ENCODE measurements around the gene ANKRD7. TPM values are rescaled to one million over a fixed set of nuclear protein-coding genes. Genes with fewer than 3 reads are reported as not detected.

Gene ANKRD7
- total and polyA plus RNA-seq, 4 donors, result 0.03 to 1.6 (median 0.55) TPM; not detected in 1

GRCh38 chr7:118281196-118281595 lies 56.7 kb downstream of the ANKRD7 start:
- H3K9me3 ChIP-seq (ENCODE audit: control insufficient read depth in 4 of 4, insufficient read depth in 3 of 4, low read length in 3 of 4), result no peaks in the 10 kb centered on the region
- no peak for DNase-seq
- no peak overlapping the region for H3K4me3 ChIP-seq
- peaks cover 0 to 5% (median 0%) of the 10 kb centered on the region in 5 donors for H3K4me1 ChIP-seq (ENCODE audit: control insufficient read depth in 5 of 5, insufficient read depth in 5 of 5, low read length in 5 of 5)
- H3K9ac ChIP-seq (ENCODE audit: insufficient read depth in 1 of 2, low read length in 2 of 2), result no peak overlapping the region
- WGBS, 2 donors, result 45 to 62% methylated on average over 3 of the region's 3 CpGs
- no peaks in the 10 kb centered on the region for H3K36me3 ChIP-seq (ENCODE audit: control insufficient read depth in 4 of 4, insufficient read depth in 4 of 4, low read length in 4 of 4)
- ATAC-seq (ENCODE audit: insufficient read depth, low FRiP score), result no peak
- H3K27ac ChIP-seq (ENCODE audit: low read depth in 1 of 2, low read length in 1 of 2), result no peak overlapping the region
- TF ChIP-seq CTCF (IDR thresholded peaks at IDR 0.05; ENCODE audit: control extremely low read depth, extremely low read depth), result no peak
- H3K27me3 ChIP-seq (ENCODE audit: control insufficient read depth in 3 of 3, insufficient read depth in 3 of 3, low read length in 2 of 3), result no peaks in the 10 kb centered on the region

- Histone ChIP-seq H3K27ac (ENCODE audit: low read depth in 1 of 2, low read length in 1 of 2) (no peak overlapping the region), H3K4me3 (no peak overlapping the region), H3K9me3 (ENCODE audit: control insufficient read depth in 4 of 4, insufficient read depth in 3 of 4, low read length in 3 of 4) (no peaks in the 10 kb centered on the region), H3K9ac (ENCODE audit: insufficient read depth in 1 of 2, low read length in 2 of 2) (no peak overlapping the region), H3K4me1 (ENCODE audit: control insufficient read depth in 5 of 5, insufficient read depth in 5 of 5, low read length in 5 of 5) (peaks cover 0 to 5% (median 0%) of the 10 kb centered on the region in 5 donors), H3K36me3 (ENCODE audit: control insufficient read depth in 4 of 4, insufficient read depth in 4 of 4, low read length in 4 of 4) (no peaks in the 10 kb centered on the region), H3K27me3 (ENCODE audit: control insufficient read depth in 3 of 3, insufficient read depth in 3 of 3, low read length in 2 of 3) (no peaks in the 10 kb centered on the region)
- ATAC-seq (ENCODE audit: insufficient read depth, low FRiP score) (no peak), DNase-seq (no peak)
- TF ChIP-seq CTCF (IDR thresholded peaks at IDR 0.05; ENCODE audit: control extremely low read depth, extremely low read depth), result no peak
Observed at GRCh38 chr7:118285358-118285757, 60.9 kb downstream of the ANKRD7 start.

GRCh38 chr7:118286131-118286530 lies 61.6 kb downstream of the ANKRD7 start:
- DNase-seq (no peak), ATAC-seq (ENCODE audit: insufficient read depth, low FRiP score) (no peak)
- Histone ChIP-seq H3K9me3 (ENCODE audit: control insufficient read depth in 4 of 4, insufficient read depth in 3 of 4, low read length in 3 of 4) (peaks cover 0 to 4% (median 0%) of the 10 kb centered on the region in 4 donors), H3K4me1 (ENCODE audit: control insufficient read depth in 5 of 5, insufficient read depth in 5 of 5, low read length in 5 of 5) (no peaks in the 10 kb centered on the region), H3K27ac (ENCODE audit: low read depth in 1 of 2, low read length in 1 of 2) (no peak overlapping the region), H3K36me3 (ENCODE audit: control insufficient read depth in 4 of 4, insufficient read depth in 4 of 4, low read length in 4 of 4) (no peaks in the 10 kb centered on the region), H3K27me3 (ENCODE audit: control insufficient read depth in 3 of 3, insufficient read depth in 3 of 3, low read length in 2 of 3) (no peaks in the 10 kb centered on the region), H3K9ac (ENCODE audit: insufficient read depth in 1 of 2, low read length in 2 of 2) (no peak overlapping the region), H3K4me3 (no peak overlapping the region)
- WGBS, 2 donors, result 91 to 95% methylated on average over 2 of the region's 2 CpGs
- TF ChIP-seq CTCF (IDR thresholded peaks at IDR 0.05; ENCODE audit: control extremely low read depth, extremely low read depth), result no peak

- peaks cover 0 to 4% (median 0%) of the 10 kb centered on the region in 4 donors for H3K9me3 ChIP-seq (ENCODE audit: control insufficient read depth in 4 of 4, insufficient read depth in 3 of 4, low read length in 3 of 4)
- H3K36me3 ChIP-seq (ENCODE audit: control insufficient read depth in 4 of 4, insufficient read depth in 4 of 4, low read length in 4 of 4), result no peaks in the 10 kb centered on the region
- DNase-seq (no peak), ATAC-seq (ENCODE audit: insufficient read depth, low FRiP score) (no peak)
- no peak for TF ChIP-seq CTCF (IDR thresholded peaks at IDR 0.05; ENCODE audit: control extremely low read depth, extremely low read depth)
- no peaks in the 10 kb centered on the region for H3K4me1 ChIP-seq (ENCODE audit: control insufficient read depth in 5 of 5, insufficient read depth in 5 of 5, low read length in 5 of 5)
- no peaks in the 10 kb centered on the region for H3K27me3 ChIP-seq (ENCODE audit: control insufficient read depth in 3 of 3, insufficient read depth in 3 of 3, low read length in 2 of 3)
- no peak overlapping the region for H3K27ac ChIP-seq (ENCODE audit: low read depth in 1 of 2, low read length in 1 of 2)
- no peak overlapping the region for H3K4me3 ChIP-seq
- H3K9ac ChIP-seq (ENCODE audit: insufficient read depth in 1 of 2, low read length in 2 of 2), result no peak overlapping the region
Observed at GRCh38 chr7:118288098-118288497, 63.6 kb downstream of the ANKRD7 start.
